Inflammatory macrophage (primary cell): Measurements from ENCODE around the gene ELOVL5.

Source experiments
- DNase-seq, 2 donors: peaks; one replicate each; pipeline ENCODE4 v3.0.0-alpha.2; 2020 to 2022

ELOVL5 gene

DNA sequence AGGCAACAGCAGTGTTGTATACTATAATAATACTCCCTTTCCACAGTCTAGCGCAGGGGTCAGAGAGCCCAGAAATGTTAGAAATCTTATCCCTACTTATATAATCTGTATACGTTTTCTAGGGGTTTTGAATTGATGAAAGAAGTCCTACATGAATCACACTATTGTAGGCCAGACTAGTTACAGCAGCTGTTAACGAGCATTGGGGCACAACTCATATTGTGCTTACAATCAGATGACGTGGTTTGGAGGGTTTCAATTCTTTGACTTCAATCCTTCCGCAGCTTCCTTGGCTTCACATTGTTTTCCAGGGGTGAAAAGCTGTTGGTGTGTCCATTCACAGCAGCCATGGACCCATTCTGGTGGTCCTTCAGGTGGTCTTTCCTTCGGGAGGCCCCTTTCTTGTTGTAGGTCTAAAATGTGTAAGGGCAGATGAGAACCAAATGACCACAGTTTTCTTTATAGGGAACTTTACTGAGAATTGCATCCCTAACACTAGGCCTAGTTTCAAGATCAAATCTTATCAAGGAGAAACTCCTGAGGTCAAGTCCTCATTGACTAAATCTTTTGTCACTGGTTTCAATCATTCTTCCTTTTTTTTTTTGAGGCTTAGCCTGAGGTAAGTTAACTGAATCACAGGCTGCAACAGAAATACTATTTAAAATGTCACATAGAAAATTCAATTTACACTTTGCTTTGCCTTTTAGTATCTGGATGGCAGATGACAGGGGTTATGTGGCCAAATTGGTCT, 79.7 kb downstream of the ELOVL5 start:
- no peak for DNase-seq

DNA sequence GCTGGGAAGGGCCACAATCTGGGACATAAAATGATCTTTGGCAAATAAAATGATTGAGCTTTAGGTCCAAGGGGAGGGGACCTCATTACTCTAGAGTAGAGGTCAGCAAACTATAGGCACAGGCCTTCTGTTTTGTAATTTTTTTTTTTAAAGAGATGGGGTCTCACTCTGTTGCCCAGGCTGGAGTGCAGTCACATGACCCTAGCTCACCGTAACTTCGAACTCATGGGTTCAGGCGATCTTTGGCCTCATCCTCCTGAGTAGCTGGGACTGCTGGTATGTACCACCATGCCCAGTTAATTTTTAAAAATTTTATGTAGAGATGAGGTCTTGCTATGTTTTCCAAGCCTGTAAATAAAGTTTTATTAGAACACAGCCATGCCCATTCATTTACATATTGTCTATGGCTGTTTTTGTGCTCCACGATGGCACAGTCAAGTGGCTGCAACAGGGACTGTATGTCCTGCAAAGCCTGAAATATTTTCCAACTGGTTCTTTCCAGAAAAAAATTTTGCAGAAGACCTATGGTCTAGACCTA, 82.1 kb downstream of the ELOVL5 start:
- no peak for DNase-seq

DNA sequence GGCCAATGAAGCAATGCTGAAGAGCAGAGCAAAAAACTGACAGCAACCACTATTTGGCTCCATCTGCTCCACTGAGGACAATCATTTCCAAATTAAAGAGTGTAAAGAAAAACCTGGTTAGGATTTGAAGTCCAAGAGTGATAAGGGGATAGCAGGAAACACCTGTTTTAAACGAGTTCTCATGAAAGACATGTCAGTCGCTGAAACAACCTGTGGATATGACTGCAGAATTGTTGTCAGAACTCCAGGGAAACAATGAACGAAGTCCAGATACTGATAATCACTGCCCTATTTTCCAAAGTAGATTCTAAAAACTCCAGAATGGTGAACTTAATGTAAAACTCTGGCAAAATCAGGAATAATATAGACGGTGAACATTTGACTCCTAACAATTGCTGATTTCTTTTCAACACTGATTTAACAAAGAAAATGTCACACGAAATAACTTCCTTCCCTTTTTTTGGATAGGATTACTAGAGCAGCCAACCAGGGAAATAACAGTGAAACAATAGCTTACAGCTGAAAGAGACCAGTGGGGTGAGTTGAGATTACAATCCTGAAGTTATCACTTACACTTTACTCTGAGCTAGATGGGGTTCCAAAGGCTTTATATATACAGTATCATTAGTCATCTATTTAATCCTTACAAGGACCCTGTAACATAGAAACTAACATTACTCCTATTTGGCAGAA, 83.7 kb downstream of the ELOVL5 start:
- peak; percentile 7 to 43 for DNase-seq

DNA sequence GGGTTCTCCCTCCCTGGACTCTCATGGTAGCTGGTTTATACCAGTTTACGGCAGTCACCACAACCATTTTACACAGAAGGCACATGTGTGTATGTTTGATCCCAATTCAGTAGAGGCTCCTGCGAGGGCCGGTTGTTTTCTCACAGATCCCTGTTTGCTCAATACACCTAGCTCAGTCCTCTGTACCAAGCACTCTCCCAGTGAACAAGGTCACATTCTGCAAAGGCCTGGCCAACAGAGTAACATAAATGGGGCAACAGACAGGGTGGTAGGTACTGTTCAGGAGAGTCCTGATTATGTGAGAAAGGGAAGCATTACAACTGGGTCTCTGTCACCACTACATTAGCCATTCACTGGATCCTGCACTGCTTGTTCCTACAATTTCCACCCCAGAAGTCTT, 84.4 kb downstream of the ELOVL5 start:
- no peak for DNase-seq

DNA sequence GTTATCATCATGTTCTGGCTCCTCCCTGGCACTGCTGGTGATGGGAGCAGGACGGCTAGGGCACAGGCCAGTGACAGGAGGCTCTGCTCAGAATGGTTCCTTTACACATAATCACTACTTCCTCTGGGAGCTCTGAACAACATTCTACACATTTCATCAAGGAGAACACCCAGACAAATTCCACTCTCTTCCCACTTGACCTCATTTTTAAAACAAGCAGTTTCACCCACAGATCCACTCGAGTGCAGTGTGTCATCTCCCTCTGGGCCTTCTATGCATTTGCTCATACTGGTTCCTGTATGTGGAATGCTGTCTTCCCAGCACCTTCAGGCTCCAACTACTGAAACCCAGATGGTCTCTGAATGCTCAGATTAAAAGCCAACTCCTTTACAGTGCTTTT, 84.8 kb downstream of the ELOVL5 start:
- peak in 1 of 2 donors; percentile 12 for DNase-seq

DNA sequence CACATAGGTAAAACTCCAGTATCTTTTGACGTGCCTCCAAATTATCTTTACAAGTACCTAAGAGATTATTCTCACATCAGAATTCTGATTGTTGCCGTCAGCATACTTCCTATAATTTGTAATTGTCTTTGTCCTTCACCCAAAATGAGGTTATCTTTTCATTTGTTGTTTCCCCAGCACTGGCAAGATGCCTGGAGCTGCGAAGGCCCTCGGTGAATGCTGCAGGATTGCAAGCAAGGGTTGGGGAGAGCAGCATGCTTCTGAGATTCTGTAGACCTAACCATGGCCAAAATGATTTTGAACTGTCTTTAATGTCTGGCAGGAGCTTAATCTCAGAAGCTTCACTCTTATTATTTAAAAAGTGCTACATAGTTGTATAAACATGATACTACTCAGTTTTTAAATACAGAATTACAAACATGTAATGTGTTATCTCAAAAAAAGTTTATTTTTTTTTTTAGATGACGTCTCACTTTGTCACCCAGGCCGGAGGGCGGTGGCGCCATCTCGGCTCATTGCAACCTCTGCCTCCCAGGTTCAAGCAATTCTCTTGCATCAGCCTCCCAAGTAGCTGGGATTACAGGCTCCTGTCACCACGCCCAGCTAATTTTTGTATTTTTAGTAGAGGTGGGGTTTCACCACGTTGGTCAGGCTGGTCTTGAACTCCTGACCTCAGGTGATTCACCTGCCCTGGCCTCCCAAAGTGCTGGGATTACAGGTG, 88.7 kb downstream of the ELOVL5 start:
- DNase-seq: no peak

DNA sequence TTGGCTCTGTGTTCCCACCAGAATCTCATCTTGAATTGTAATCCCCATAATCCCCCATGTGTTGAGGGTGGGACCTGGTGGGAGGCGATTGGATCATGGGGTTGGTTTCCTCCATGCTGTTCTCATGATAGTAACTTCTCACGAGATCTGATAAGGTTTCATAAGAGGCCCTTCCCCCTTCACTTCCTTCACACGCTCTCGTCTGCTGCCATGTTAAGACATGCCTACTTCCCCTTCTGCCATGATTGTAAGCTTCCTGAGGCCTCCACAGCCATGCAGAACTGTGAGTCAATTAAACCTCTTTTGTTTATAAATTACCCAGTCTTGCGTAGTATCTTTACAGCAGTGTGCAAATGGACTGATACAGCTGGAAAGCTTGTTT, 90.0 kb downstream of the ELOVL5 start:
- DNase-seq: peak; percentile 23 to 43

DNA sequence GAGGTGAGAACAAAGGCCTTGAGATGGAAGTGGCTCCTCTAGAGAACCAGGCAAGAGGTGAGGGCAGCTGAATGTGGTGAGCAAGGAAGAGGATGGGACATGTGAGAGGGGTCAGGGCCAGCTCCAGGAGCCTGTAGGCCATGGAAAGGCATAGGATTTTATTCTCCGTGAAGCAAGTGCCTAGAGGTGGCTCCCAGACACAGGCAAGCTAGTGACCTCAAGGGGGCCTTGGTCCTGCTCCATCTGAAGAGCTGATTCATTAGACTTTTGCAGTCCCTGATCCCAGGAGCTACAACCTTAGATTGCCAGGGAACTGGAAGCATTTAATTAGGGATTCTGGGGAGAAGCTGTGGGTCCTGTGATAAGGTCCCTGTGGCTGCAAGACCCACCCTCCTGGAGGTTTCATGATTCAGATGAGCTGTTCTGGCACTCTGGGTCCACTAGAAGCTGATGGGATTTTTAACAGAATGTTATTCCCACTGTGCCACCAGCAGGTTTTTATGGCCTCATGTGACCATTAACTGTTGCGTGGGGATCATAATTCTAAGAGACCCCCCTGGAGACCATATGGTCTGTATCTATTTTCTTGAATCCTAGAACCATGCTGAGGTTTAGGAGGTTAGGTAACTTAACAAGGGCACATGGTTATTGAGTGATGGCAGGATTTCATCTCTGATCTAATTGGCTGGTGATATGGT, 90.5 kb downstream of the ELOVL5 start:
- DNase-seq: no peak

DNA sequence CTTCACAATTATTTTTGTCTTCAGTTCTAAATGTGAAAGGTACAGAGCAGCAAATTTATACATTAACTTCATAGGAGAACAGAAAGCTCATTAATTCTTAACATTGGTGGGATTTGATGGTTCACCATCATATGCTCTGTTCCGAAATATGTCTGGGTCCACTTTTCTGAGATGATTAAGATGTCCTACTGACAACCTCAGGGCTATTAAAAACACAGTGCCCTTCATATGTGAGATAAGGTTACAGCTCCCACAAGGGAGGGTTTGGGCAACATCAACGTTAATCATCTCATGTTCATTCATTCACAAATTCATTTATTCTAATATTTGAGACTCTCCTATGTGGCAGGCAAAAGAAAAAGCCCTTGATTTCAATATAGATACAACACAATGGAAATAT, 91.2 kb downstream of the ELOVL5 start:
- DNase-seq: no peak

DNA sequence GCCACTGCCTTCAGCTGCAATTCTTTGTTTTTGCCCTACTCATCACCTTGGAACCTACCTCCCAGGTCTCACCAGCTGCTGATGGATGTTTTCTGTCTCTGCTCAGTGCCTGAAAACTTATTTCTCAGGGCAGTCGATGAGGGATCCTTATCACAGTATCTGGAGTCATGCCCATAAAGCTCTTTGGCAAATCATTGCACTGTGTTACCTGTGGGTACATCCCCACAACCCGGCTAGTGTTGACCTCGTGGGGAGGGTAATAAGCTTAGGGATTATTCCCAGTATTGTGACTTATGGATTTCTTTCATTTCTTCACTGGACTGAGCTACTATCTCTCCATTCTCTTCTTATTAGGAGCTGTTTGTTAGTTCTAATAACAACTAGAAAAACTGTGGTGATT, 91.7 kb downstream of the ELOVL5 start:
- DNase-seq: no peak

DNA sequence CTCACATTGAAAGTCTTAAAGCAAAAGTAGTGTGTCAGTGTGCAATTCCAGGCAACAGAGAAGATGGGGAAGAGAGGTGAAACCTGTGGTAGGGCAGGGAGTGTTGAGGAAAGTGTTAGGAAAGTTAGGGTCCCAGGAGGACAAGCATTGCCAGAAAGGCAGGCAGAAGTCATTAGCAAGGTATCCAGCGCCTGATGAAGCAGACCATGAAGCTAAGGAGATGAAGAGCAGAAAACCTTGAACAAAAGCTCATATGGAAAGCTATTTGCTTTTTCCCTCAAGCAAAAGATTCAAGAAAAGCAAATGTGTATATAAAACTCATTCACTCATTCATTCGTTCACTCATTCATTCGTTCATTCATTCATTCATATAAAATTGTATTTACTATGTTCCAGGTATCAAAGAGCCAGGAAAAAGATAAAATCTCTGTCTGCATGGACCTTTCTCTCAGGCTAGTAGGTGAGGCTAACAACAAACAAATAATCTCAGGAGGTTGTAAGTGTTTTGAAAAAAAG, 96.5 kb downstream of the ELOVL5 start:
- no peak for DNase-seq

DNA sequence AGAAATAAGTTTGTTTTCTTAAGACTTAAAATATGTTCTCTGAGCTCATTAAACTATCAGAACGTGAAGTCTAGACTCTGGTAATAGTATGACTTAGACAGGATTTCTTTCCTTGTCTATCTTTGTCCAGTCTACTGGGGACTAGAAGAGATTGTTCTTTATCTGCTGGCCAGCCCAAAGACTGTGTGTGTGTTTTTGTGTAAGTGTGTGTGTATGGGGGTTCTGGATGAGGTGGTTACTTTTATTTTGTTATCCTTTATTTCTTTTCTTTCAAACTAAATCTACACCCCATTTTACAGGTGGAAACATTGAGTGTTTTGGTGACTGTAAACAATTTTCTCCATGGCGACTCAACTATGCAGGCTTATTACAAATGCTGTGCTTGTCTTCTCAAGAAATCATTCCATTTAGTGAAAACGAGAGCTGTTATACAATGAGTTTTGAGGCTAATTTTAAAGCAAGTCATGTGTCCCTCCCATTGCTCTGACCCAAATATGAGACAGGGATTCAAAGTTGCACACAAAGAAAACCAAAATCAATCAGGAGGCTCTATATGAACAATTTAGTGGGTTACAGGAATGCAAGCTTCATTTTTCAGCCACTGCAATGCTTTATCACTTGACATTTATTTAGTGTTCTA, 97.6 kb downstream of the ELOVL5 start:
- DNase-seq: no peak

DNA sequence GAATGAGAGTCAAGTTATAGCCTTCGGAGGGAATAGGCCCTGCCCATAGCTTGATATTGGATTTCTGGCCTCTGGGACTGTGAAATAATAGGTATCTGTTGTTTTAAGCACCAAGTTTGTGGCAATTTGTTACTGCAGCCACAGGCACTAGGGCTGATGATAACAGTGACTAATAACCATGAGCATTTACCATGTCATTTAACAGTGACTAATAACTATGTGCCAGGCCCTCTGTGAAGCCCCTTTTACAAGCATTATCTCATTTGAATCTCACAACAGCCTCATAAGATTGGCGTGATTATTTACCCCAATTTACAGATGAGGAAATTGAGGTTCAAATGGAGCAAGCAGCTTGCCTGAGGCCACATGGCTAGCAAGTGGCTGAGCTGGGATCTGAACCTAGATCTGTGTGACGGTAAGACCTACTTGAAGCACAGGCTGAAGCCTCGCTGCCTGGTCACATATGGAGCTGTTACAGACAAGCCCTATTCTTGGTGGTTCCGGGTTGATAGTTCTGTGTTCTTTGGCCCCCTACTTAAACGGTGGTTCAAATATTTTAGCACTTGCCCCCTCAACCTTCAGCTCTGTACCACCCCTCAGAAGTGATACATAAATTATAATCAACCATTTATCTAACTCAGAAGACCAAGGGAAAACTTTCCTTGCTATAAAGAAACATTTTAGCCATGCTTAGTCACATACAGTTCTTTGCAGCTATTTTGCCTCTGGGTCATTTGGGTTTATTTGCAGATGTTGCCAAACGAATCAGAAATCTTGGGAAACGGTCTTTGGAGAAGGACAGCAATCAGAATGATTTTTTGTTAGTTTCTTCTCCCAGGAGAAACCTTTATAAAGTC, 98.3 kb downstream of the ELOVL5 start:
- peak; percentile 15 to 47 for DNase-seq

DNA sequence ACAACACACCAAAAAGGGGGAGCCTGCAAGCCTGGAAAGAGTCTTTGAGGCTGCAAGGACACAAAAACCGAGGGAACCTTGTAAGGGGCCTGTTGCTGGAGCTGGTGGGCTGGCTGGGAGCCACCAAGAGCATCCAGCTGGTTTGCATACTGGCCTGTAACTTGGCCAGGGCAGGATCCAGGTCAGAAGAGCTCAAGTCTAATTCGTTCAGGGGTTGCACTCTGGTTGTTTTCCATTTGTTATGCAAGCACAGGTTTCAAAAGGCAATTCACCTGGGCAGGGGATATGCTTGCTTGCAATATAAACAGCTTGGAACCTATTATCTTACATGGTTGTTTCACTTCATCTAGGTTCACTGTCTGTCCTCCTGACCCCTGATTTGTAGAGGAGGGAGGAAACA, 101.8 kb downstream of the ELOVL5 start:
- DNase-seq: no peak

DNA sequence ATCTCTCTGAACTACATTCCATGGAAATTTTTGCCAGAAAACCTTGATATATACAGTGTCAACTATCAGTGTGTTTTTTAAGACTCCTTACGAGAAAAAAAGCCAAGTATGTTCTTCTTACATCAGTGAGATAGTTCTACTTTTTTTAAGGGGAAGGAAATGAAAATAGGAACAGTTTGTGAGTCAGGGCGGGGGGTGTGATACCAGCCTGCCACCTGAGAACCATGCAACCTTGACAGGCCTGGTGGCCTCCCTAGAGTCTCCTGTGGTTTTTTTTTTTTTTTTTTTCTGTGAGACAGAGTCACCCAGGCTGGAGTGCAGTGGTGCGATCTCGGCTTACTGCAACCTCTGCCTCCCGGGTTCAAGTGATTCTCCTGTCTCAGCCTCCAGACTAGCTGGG, 103.8 kb downstream of the ELOVL5 start:
- DNase-seq: peak; percentile 82 to 87

DNA sequence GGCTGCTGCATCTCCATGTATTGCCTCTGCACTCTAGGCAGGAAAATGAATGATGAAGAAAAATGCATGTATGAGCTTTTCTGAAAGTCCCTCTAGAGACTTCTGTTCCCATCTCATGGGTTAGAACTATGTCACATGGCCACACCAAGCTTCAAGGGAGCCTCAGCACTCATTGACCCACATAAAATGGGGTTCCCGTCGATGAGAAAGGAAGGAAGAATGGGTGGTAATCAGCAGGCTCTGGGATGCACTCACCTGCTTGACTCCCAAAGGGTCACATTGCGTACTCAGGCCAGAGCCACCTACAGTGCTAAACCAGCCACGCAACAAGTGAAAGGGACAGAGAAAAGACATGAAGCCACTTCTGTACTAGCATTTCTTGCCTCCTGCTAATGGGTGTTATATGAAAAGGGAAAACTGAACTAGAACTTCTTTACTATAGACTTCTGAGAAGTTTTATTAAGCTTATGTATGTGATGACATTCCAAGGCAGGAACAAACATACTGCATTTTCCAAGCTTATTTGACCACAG, 104.3 kb downstream of the ELOVL5 start:
- peak in 1 of 2 donors; percentile 21 for DNase-seq

DNA sequence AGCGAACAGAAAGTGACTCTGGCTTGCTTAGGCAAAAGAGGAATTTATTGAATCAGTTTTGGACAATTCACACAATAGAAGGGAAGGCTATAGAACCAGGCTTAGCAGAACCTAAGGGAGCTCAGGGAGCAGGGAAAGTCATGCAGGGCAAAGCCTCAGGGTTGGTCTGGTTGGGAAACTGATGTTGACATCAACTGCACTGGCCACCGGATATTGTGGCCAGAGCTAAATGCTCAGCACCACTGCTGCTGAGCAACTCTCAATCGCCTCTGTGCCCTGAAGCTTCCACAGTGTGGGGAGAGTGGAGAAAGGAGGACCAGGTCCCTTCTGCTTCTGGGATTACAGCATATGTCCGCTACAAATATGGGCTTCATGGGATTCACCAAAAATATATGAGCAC, 106.8 kb downstream of the ELOVL5 start:
- DNase-seq: peak; percentile 86 to 90

DNA sequence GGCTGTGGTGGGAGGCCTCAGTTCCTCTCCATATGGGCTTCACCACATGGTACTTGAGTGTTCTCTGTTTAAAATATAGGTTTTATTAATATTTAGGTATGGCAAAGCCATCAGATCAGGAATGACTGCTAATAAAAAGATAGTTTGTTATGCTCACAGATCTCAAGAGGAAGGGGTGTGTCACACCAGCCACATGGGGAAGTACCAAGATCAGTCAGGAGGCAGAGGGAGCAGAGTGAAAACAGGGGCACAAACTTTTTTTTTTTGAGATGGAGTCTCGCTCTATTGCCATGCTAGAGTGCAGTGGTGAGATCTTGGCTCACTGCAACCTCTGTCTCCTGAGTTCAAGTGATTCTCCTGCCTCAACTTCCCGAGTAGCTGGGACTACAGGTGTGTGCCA, 108.0 kb downstream of the ELOVL5 start:
- DNase-seq: peak; percentile 52 to 54

DNA sequence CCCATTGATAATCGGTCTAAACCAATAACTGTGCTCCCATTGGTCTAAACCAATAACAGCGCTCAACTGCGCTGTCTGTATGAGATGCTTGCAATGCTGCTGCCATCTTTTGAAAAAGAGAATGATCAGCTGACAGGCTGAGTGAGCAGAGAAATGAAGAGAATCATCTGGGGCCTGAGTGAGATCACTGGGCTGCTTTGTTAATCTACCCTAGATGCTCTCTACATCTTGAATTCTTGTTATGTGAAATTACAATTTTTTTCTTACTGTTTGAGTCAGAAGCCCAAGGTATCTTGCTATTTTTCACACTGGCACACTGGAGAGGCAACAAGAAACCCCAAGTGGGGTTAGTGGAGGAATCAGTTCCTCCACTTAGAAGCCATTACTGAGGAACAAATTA, 108.6 kb downstream of the ELOVL5 start:
- DNase-seq: no peak

DNA sequence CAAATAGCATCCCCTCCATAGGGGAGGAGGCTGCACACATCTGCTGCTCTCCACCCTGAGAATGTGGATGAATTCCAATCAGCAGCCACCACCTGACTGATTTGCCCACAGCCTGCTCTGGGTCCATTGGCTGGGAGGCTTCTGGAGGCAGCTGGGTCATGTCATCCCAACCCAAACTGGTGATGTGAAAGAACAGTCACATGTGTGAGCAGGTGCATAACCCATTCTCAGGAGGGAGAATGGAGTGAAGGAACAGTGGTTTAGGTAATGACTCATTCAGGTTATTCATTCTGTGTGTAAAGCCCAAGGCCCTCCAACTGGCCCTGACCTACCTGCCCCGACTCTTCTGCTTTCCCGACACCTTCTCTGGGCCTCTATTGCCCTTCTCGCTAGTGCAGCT, 109.2 kb downstream of the ELOVL5 start:
- DNase-seq: no peak

DNA sequence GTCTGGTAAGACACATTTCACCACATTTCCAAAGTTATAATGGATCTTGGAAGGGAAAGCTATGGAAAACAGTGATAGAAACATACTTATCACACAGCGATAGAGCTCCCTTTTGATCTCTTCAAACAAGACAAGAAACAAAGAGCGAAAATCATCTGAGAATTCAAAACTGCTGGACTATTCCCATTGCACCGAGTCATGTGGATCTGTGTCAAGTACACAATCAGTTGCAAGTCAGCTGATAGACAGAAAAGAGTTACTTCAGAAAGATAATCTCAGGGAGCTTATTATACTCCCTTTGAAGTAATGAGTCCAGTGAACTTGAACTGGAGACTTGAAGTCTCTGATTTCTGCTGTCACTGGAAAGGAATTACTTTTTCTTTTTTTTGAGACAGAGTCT, 110.4 kb downstream of the ELOVL5 start:
- peak in 1 of 2 donors; percentile 25 for DNase-seq
